ENCODE results near the gene CEP104. TPM values are rescaled to one million over a fixed set of nuclear protein-coding genes. Genes with fewer than 3 reads are reported as not detected.

CEP104 gene
- total RNA-seq, 1 donor from 2014 or later, result 47.3 TPM

DNA sequence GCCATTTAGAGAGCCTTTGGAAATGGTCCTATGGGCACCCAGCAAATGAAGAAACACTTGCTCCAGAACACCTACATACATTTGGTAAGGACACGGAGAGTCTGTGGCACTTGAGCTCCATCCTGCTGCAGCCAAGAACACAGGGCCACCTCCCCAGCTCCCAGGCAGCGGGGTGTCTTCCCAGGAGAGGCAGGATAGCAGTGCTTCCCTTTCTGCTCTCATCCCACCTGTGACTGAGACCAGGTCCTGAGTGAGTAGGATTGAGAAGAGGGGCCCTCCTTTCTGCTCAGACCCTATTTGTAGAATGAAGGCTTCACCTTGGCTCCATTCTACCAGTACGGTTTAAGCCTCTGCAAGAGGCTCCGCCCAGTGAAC, 38.9 kb upstream of the CEP104 start:
- DNase-seq (ENCODE audit: low read depth), result no peak
- H3K36me3 ChIP-seq (ENCODE audit: control insufficient read depth, insufficient read depth, low read length), result peaks cover 1% of the 10 kb centered on the region
- no peaks in the 10 kb centered on the region for H3K27me3 ChIP-seq (ENCODE audit: control insufficient read depth, insufficient read depth, low read length)
- TF ChIP-seq CTCF (IDR thresholded peaks at IDR 0.05; ENCODE audit: insufficient read depth, low read length, poor library complexity, severe bottlenecking), result no peak
- no peak overlapping the region for H3K4me3 ChIP-seq (ENCODE audit: low read depth, low read length)

- TF ChIP-seq CTCF (IDR thresholded peaks at IDR 0.05; ENCODE audit: insufficient read depth, low read length, poor library complexity, severe bottlenecking), result no peak
- no peak overlapping the region for H3K4me3 ChIP-seq (ENCODE audit: low read depth, low read length)
- peaks cover 1% of the 10 kb centered on the region for H3K36me3 ChIP-seq (ENCODE audit: control insufficient read depth, insufficient read depth, low read length)
- DNase-seq (ENCODE audit: low read depth), result no peak
- H3K27me3 ChIP-seq (ENCODE audit: control insufficient read depth, insufficient read depth, low read length), result no peaks in the 10 kb centered on the region
Observed at GRCh38 chr1:3895279-3895950, 38.4 kb upstream of the CEP104 start.

DNA sequence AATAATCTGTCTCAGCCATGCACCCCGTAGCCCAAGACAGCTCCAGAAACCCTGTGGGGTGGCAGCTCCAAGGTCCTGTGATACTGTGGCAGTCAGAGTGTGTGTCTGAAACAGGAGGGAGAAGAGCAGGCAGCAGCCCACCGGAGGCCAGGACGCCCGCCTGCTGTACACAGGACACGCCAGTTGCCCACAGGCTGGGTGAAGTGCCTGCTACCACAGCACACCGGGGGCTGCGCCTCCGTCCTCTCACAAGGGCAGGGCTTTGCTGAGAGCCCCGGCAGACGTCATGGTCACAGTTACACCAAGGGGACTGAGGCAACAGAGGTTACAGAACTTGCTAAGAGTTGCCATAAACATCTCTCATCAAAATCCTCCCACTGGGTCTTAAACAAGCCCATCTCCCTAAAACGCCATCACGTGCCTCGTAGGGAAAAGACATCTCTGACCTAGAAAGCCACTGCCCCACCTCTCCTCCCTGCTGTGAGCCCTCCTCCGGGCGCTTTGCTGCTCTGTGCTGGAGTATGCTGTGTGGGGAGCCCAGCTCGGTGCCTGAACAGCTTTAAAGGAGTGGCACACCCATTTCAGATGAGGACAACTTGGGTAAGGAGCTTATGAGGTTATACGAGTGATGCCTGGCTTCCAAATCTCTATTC, 37.7 kb upstream of the CEP104 start:
- H3K36me3 ChIP-seq (ENCODE audit: control insufficient read depth, insufficient read depth, low read length), result peaks cover 1% of the 10 kb centered on the region
- H3K4me3 ChIP-seq (ENCODE audit: low read depth, low read length), result no peak overlapping the region
- no peaks in the 10 kb centered on the region for H3K27me3 ChIP-seq (ENCODE audit: control insufficient read depth, insufficient read depth, low read length)
- no peak for TF ChIP-seq CTCF (IDR thresholded peaks at IDR 0.05; ENCODE audit: insufficient read depth, low read length, poor library complexity, severe bottlenecking)
- no peak for DNase-seq (ENCODE audit: low read depth)

DNA sequence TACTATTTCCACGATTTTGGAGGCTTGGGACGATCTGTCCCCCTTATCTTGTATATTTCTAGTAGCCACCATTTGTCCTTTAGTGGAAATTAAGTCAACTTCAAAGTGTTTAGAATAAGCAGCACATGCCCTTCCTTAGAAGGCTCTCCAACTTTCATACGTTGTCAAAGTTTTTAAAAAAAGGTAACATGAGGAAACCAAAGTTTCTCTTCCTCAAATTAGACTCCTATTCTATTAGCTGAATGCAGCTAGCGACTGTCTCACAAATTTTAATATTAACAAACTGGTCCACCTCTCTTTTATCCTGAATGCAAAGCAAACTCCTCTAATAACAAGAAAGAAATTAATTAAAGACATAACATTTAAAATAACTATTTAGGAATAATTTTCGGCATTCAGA, 36.2 kb upstream of the CEP104 start:
- DNase-seq (ENCODE audit: low read depth), result no peak
- Histone ChIP-seq H3K27me3 (ENCODE audit: control insufficient read depth, insufficient read depth, low read length) (no peaks in the 10 kb centered on the region), H3K4me3 (ENCODE audit: low read depth, low read length) (no peak overlapping the region), H3K36me3 (ENCODE audit: control insufficient read depth, insufficient read depth, low read length) (peaks cover 1% of the 10 kb centered on the region)
- no peak for TF ChIP-seq CTCF (IDR thresholded peaks at IDR 0.05; ENCODE audit: insufficient read depth, low read length, poor library complexity, severe bottlenecking)

DNA sequence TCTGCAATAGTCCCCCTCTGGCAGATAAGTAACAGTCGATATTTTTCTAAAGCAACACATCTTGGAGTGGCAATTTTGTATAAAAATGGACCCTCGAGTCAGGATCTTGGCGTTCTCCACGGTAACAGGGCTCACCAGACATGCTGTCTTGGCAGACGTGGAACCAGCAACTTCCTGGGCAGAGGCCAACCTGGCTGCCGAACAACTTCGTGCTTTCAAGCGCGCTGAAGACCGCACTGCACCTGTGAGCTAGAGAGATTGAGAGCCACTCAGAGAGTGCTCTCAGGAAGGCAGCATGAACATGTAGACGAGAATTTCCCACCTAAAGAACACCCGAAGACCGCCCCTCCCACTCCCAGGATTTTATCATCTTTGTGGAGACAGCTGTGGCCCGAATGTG, 35.7 kb upstream of the CEP104 start:
- TF ChIP-seq CTCF (IDR thresholded peaks at IDR 0.05; ENCODE audit: insufficient read depth, low read length, poor library complexity, severe bottlenecking), result no peak
- peaks cover 1% of the 10 kb centered on the region for H3K36me3 ChIP-seq (ENCODE audit: control insufficient read depth, insufficient read depth, low read length)
- no peaks in the 10 kb centered on the region for H3K27me3 ChIP-seq (ENCODE audit: control insufficient read depth, insufficient read depth, low read length)
- DNase-seq (ENCODE audit: low read depth), result no peak
- no peak overlapping the region for H3K4me3 ChIP-seq (ENCODE audit: low read depth, low read length)
